H9 (cell line): ENCODE data around the gene TNIK. TPM values are rescaled to one million over a fixed set of nuclear protein-coding genes. Genes with fewer than 3 reads are reported as not detected.

Experiments used
- DNase-seq: peaks from one replicate; pipeline ENCODE4 v3.0.0-alpha.2; 2017
- H2AFZ ChIP-seq: one replicate; pipeline ENCODE4 v1.6.1; 2013; ENCODE audit warnings: mild to moderate bottlenecking, low read length, control low read depth, moderate library complexity
- H2AK5ac ChIP-seq: 2 replicates; pipeline ENCODE4 v1.6.1; 2013; ENCODE audit warnings: low read length, control low read depth, mixed read lengths; ENCODE audit not compliant: insufficient read length
- H2BK120ac ChIP-seq: one replicate; pipeline ENCODE4 v1.6.1; 2013; ENCODE audit warnings: low read depth, mild to moderate bottlenecking, low read length, control low read depth, inconsistent platforms; ENCODE audit not compliant: poor library complexity, severe bottlenecking
- H2BK12ac ChIP-seq: 2 replicates; pipeline ENCODE4 v1.6.1; 2013; ENCODE audit warnings: low read length, control low read depth, mixed read lengths, low read depth; ENCODE audit not compliant: insufficient read length
- H2BK15ac ChIP-seq: 2 replicates; pipeline ENCODE4 v1.6.1; 2013; ENCODE audit warnings: low read depth, low read length, control low read depth
- H2BK20ac ChIP-seq: one replicate; pipeline ENCODE4 v1.6.1; 2013; ENCODE audit warnings: low read depth, mild to moderate bottlenecking, low read length, control low read depth, inconsistent platforms; ENCODE audit not compliant: poor library complexity, severe bottlenecking
- H2BK5ac ChIP-seq: 2 replicates; pipeline ENCODE4 v1.6.1; 2013; ENCODE audit warnings: low read length, control low read depth, mixed read lengths; ENCODE audit not compliant: insufficient read length
- H3K14ac ChIP-seq: 2 replicates; pipeline ENCODE4 v1.6.1; 2013; ENCODE audit warnings: low read length, control low read depth; ENCODE audit not compliant: insufficient read depth
- H3K18ac ChIP-seq: 2 replicates; pipeline ENCODE4 v1.6.1; 2013; ENCODE audit warnings: low read depth, mild to moderate bottlenecking, mixed read lengths, low read length, control low read depth; ENCODE audit not compliant: insufficient read length
- H3K23ac ChIP-seq: 2 replicates; pipeline ENCODE4 v1.6.1; 2013; ENCODE audit warnings: low read length, control low read depth, mixed read lengths, low read depth; ENCODE audit not compliant: insufficient read length
- H3K23me2 ChIP-seq: 2 replicates; pipeline ENCODE4 v1.6.1; 2013; ENCODE audit warnings: low read depth, mild to moderate bottlenecking, mixed read lengths, low read length, control low read depth; ENCODE audit not compliant: insufficient read length, poor library complexity, severe bottlenecking
- H3K27ac ChIP-seq: 2 replicates; pipeline ENCODE4 v1.5.1; 2013; ENCODE audit warnings: low read length, control low read depth, mixed read lengths, low read depth; ENCODE audit not compliant: insufficient read length
- H3K27me3 ChIP-seq: 2 replicates; pipeline ENCODE4 v1.6.1; 2013; ENCODE audit warnings: low read length, control low read depth, inconsistent platforms; ENCODE audit not compliant: insufficient read depth
- H3K4ac ChIP-seq: 2 replicates; pipeline ENCODE4 v1.6.1; 2013; ENCODE audit warnings: low read depth, mild to moderate bottlenecking, control low read depth, inconsistent platforms, low read length, moderate library complexity
- H3K4me1 ChIP-seq: 2 replicates; pipeline ENCODE4 v1.6.1; 2013; ENCODE audit warnings: low read length, control low read depth, inconsistent platforms; ENCODE audit not compliant: insufficient read depth
- H3K4me2 ChIP-seq: 2 replicates; pipeline ENCODE4 v1.6.1; 2013; ENCODE audit warnings: low read length, control low read depth, mixed read lengths; ENCODE audit not compliant: insufficient read length, insufficient read depth
- H3K56ac ChIP-seq: 2 replicates; pipeline ENCODE4 v1.6.1; 2013; ENCODE audit warnings: low read depth, mild to moderate bottlenecking, mixed read lengths, low read length, control low read depth; ENCODE audit not compliant: insufficient read length
- H3K79me1 ChIP-seq: 2 replicates; pipeline ENCODE4 v1.6.1; 2013; ENCODE audit warnings: low read depth, mild to moderate bottlenecking, moderate library complexity, low read length, control low read depth, inconsistent platforms; ENCODE audit not compliant: insufficient read depth, poor library complexity, severe bottlenecking
- H3K79me2 ChIP-seq: 2 replicates; pipeline ENCODE4 v1.6.1; 2013; ENCODE audit warnings: low read length, control low read depth, inconsistent platforms; ENCODE audit not compliant: insufficient read depth
- H3K9ac ChIP-seq: 2 replicates; pipeline ENCODE4 v1.6.1; 2013; ENCODE audit warnings: low read length, control low read depth, mixed read lengths; ENCODE audit not compliant: insufficient read length; ENCODE audit errors: extremely low read depth
- H3K9me3 ChIP-seq: one replicate; pipeline ENCODE4 v1.6.1; 2013; ENCODE audit warnings: low read depth, low read length, inconsistent platforms; ENCODE audit not compliant: control insufficient read depth
- H3T11ph ChIP-seq: one replicate; pipeline ENCODE4 v1.6.1; 2013; ENCODE audit warnings: mild to moderate bottlenecking, low read length, control low read depth, inconsistent platforms
- H4K20me1 ChIP-seq: one replicate; pipeline ENCODE4 v1.6.1; 2013; ENCODE audit not compliant: control insufficient read depth, insufficient read length, insufficient read depth
- H4K5ac ChIP-seq: 2 replicates; pipeline ENCODE4 v1.6.1; 2013; ENCODE audit warnings: low read depth, mild to moderate bottlenecking, mixed read lengths, low read length, control low read depth; ENCODE audit not compliant: insufficient read length
- H4K8ac ChIP-seq: replicated peaks from 2 replicates; pipeline ENCODE4 v1.6.1; 2013; ENCODE audit warnings: low read length, control low read depth, mixed read lengths, low read depth; ENCODE audit not compliant: insufficient read length
- H4K91ac ChIP-seq: 2 replicates; pipeline ENCODE4 v1.6.1; 2013; ENCODE audit warnings: low read depth, mild to moderate bottlenecking, moderate library complexity, mixed read lengths, low read length, control low read depth; ENCODE audit not compliant: insufficient read length
- H3K27ac Mint-ChIP-seq, 3 experiments: 2 replicates in 2 of 3; 3 replicates in 1 of 3; pipeline ENCODE4 v1.8.0; 2020 to 2021; ENCODE audit warnings: mixed read lengths in 3 of 3, mild to moderate bottlenecking in 1 of 3, moderate library complexity in 1 of 3
- H3K27me3 Mint-ChIP-seq: 2 replicates; pipeline ENCODE4 v1.8.0; 2021; ENCODE audit warnings: low read depth, mild to moderate bottlenecking, moderate library complexity, mixed read lengths
- H3K36me3 Mint-ChIP-seq, 3 experiments: 2 replicates in 2 of 3; 3 replicates in 1 of 3; pipeline ENCODE4 v1.8.0; 2020 to 2021; ENCODE audit warnings: low read depth in 3 of 3, mixed read lengths in 3 of 3; ENCODE audit not compliant: insufficient read depth in 1 of 3
- H3K4me1 Mint-ChIP-seq, 2 experiments: 2 replicates each; pipeline ENCODE4 v1.8.0; 2020; ENCODE audit warnings: mixed read lengths in 2 of 2
- H3K4me3 Mint-ChIP-seq, 2 experiments: 2 replicates in 1 of 2; 3 replicates in 1 of 2; pipeline ENCODE4 v1.8.0; 2020 to 2021; ENCODE audit warnings: mild to moderate bottlenecking in 2 of 2, mixed read lengths in 2 of 2, moderate library complexity in 1 of 2
- H3K9me3 Mint-ChIP-seq, 2 experiments: 2 replicates in 1 of 2; 3 replicates in 1 of 2; pipeline ENCODE4 v1.8.0; 2020; ENCODE audit warnings: mild to moderate bottlenecking in 2 of 2, mixed read lengths in 2 of 2, moderate library complexity in 1 of 2
- WGBS: extraction: QIAGEN DNeasy Blood & Tissue Kit; methylation state at CpG from one replicate; pipeline ENCODE4 v1.1.7; 2013; ENCODE audit warnings: missing lambda C conversion rate, low lambda C conversion rate, mixed read lengths; ENCODE audit not compliant: insufficient read length; ENCODE audit errors: extremely low coverage; 5-methylcytosine and 5-hydroxymethylcytosine counted together
- total RNA-seq: library from RNA; stranded (reverse); gene quantifications from 2 replicates; pipeline ENCODE4 v1.2.1, GENCODE V29; 2021
- TF ChIP-seq, protein P1 (sequence below): fragments of 200-600 bp; sonication (generic); conservative IDR thresholded peaks from 3 replicates; pipeline ENCODE4 v1.8.0; 2021; ENCODE audit warnings: antibody characterized with exemption, mild to moderate bottlenecking

TNIK gene
- total RNA-seq, 1 experiment from 2014 or later: 15.9 TPM

DNA sequence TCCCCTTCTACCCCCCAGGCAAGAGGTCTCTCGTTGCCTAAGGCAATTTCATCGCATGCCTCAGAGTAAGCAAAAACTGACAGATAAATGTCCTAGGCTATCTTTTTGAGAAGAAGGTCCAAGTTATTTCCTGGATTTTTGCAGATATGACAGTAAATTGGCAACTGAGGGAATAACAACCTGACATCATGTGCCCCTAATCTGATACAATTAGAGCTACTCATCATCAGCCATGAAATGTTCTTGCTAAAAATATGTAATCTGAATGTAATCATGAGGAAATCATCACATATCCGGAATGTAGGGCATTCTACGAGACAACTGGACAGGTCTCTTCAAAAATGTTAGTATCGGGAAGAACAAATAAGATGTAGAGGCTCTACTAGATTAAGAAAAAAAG, 44.1 kb downstream of the TNIK start:
- peaks cover 11% of the 10 kb centered on the region; the same call in 1 of the 2 replicates for H3K79me2 ChIP-seq
- no peak overlapping the region for H3T11ph ChIP-seq
- H2AK5ac ChIP-seq: no peak overlapping the region
- H3K27ac ChIP-seq: no peak overlapping the region
- H3K4me1 ChIP-seq: peaks cover 13% of the 10 kb centered on the region
- no peaks in the 10 kb centered on the region for H3K23me2 ChIP-seq
- H3K9me3 ChIP-seq: no peaks in the 10 kb centered on the region
- no peak overlapping the region for H4K8ac ChIP-seq
- H3K4me1 Mint-ChIP-seq: peaks cover 33 to 34% of the 10 kb centered on the region in 2 experiments
- H4K5ac ChIP-seq: no peak overlapping the region
- no peak overlapping the region for H3K9ac ChIP-seq
- H4K20me1 ChIP-seq: no peaks in the 10 kb centered on the region
- H3K56ac ChIP-seq: no peak overlapping the region
- H3K4me3 Mint-ChIP-seq: no peak overlapping the region
- H3K27me3 Mint-ChIP-seq: no peaks in the 10 kb centered on the region
- H3K27me3 ChIP-seq: no peaks in the 10 kb centered on the region
- no peak overlapping the region for H2BK5ac ChIP-seq
- H2AFZ ChIP-seq: no peak overlapping the region
- no peaks in the 10 kb centered on the region for H3K36me3 Mint-ChIP-seq
- H4K91ac ChIP-seq: no peak overlapping the region
- H3K9me3 Mint-ChIP-seq: no peaks in the 10 kb centered on the region
- no peak overlapping the region for H3K27ac Mint-ChIP-seq
- H2BK120ac ChIP-seq: no peak overlapping the region
- H3K18ac ChIP-seq: no peak overlapping the region
- H3K14ac ChIP-seq: no peak overlapping the region
- no CpG with 5 or more reads among the region's 5 CpGs for WGBS
- H2BK15ac ChIP-seq: no peak overlapping the region
- peaks cover 7% of the 10 kb centered on the region for H3K79me1 ChIP-seq
- H2BK20ac ChIP-seq: no peak overlapping the region
- no peak overlapping the region for H3K4me2 ChIP-seq
- TF ChIP-seq, protein P1, sequence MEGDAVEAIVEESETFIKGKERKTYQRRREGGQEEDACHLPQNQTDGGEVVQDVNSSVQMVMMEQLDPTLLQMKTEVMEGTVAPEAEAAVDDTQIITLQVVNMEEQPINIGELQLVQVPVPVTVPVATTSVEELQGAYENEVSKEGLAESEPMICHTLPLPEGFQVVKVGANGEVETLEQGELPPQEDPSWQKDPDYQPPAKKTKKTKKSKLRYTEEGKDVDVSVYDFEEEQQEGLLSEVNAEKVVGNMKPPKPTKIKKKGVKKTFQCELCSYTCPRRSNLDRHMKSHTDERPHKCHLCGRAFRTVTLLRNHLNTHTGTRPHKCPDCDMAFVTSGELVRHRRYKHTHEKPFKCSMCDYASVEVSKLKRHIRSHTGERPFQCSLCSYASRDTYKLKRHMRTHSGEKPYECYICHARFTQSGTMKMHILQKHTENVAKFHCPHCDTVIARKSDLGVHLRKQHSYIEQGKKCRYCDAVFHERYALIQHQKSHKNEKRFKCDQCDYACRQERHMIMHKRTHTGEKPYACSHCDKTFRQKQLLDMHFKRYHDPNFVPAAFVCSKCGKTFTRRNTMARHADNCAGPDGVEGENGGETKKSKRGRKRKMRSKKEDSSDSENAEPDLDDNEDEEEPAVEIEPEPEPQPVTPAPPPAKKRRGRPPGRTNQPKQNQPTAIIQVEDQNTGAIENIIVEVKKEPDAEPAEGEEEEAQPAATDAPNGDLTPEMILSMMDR: no peak
- H3K23ac ChIP-seq: no peak overlapping the region
- DNase-seq: no peak
- H3K4ac ChIP-seq: no peak overlapping the region
- no peak overlapping the region for H2BK12ac ChIP-seq
